Upper lobe of right lung (tissue), 1 donor: Measurements from ENCODE around the gene EGLN1. TPM values are rescaled to one million over a fixed set of nuclear protein-coding genes. Genes with fewer than 3 reads are reported as not detected.

Source experiments
- ATAC-seq: fragments of 200-7000 bp; cut with Tn5 transposase; one replicate; pipeline ENCODE4 v1.9.1; 2020; ENCODE audit warnings: mild to moderate bottlenecking, moderate library complexity
- DNase-seq: peaks from one replicate; pipeline ENCODE4 v3.0.0-alpha.2; 2020
- H3K27ac ChIP-seq: fragments of 200-600 bp; one replicate; pipeline ENCODE4 v1.8.0; 2022
- H3K27me3 ChIP-seq: fragments of 200-600 bp; one replicate; pipeline ENCODE4 v1.8.0; 2022; ENCODE audit warnings: mild to moderate bottlenecking
- H3K36me3 ChIP-seq: fragments of 200-600 bp; one replicate; pipeline ENCODE4 v1.8.0; 2022
- H3K4me1 ChIP-seq: fragments of 200-600 bp; one replicate; pipeline ENCODE4 v1.8.0; 2022
- H3K4me3 ChIP-seq: fragments of 200-600 bp; one replicate; pipeline ENCODE4 v1.8.0; 2022; ENCODE audit warnings: mild to moderate bottlenecking
- H3K9me3 ChIP-seq: fragments of 200-600 bp; one replicate; pipeline ENCODE4 v1.8.0; 2022
- intact Hi-C: fragments of 100-400 bp; cut with DNase I; formaldehyde crosslinking; loops from one replicate; pipeline ENCODE4 v1.11.0; 2022
- total RNA-seq: library from RNA; stranded (reverse); fragmentation: NEBNext Ultra II Directional; extraction: Animal tissue kit (Norgen Biotek cat#: 25700); gene quantifications from one replicate; pipeline ENCODE4 v1.2.1, GENCODE V29; 2021
- TF ChIP-seq, protein P1 (sequence below): fragments of 200-600 bp; IDR thresholded peaks from one replicate; pipeline ENCODE4 v1.8.0; 2022; ENCODE audit warnings: antibody characterized with exemption
- donor health status: DM: no; HTN: yes; CAD: no; lungs with severe emphysema.

The EGLN1 gene
- total RNA-seq, 1 donor from 2014 or later, result 23.5 TPM

GRCh38 chr1:231329483-231329882 lies 92.6 kb downstream of the EGLN1 start:
- Histone ChIP-seq H3K4me1 (peaks cover 19% of the 10 kb centered on the region), H3K9me3 (no peaks in the 10 kb centered on the region), H3K4me3 (no peak overlapping the region), H3K27me3 (no peaks in the 10 kb centered on the region), H3K27ac (no peak overlapping the region), H3K36me3 (no peaks in the 10 kb centered on the region)
- DNase-seq (no peak), ATAC-seq (no peak)
- TF ChIP-seq, protein P1, sequence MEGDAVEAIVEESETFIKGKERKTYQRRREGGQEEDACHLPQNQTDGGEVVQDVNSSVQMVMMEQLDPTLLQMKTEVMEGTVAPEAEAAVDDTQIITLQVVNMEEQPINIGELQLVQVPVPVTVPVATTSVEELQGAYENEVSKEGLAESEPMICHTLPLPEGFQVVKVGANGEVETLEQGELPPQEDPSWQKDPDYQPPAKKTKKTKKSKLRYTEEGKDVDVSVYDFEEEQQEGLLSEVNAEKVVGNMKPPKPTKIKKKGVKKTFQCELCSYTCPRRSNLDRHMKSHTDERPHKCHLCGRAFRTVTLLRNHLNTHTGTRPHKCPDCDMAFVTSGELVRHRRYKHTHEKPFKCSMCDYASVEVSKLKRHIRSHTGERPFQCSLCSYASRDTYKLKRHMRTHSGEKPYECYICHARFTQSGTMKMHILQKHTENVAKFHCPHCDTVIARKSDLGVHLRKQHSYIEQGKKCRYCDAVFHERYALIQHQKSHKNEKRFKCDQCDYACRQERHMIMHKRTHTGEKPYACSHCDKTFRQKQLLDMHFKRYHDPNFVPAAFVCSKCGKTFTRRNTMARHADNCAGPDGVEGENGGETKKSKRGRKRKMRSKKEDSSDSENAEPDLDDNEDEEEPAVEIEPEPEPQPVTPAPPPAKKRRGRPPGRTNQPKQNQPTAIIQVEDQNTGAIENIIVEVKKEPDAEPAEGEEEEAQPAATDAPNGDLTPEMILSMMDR, result no peak
- intact Hi-C loops, result no loop called here

GRCh38 chr1:231327617-231328016 lies 94.5 kb downstream of the EGLN1 start:
- Histone ChIP-seq H3K4me3 (no peak overlapping the region), H3K9me3 (no peaks in the 10 kb centered on the region), H3K27me3 (no peaks in the 10 kb centered on the region), H3K4me1 (peaks cover under 1% of the 10 kb centered on the region), H3K27ac (no peak overlapping the region), H3K36me3 (no peaks in the 10 kb centered on the region)
- DNase-seq (no peak), ATAC-seq (no peak)
- intact Hi-C loops, result no loop called here
- TF ChIP-seq, protein P1, result no peak

GRCh38 chr1:231326248-231326647 lies 95.8 kb downstream of the EGLN1 start:
- DNase-seq (no peak), ATAC-seq (no peak)
- Histone ChIP-seq H3K9me3 (no peaks in the 10 kb centered on the region), H3K27me3 (no peaks in the 10 kb centered on the region), H3K4me1 (no peaks in the 10 kb centered on the region), H3K36me3 (no peaks in the 10 kb centered on the region), H3K27ac (no peak overlapping the region), H3K4me3 (no peak overlapping the region)
- TF ChIP-seq, protein P1, result no peak
- intact Hi-C loops, result no loop called here

GRCh38 chr1:231324660-231325059 lies 97.4 kb downstream of the EGLN1 start:
- no peak for DNase-seq
- ATAC-seq, result no peak
- TF ChIP-seq, protein P1, result no peak
- Histone ChIP-seq H3K4me1 (no peaks in the 10 kb centered on the region), H3K27ac (no peak overlapping the region), H3K9me3 (no peaks in the 10 kb centered on the region), H3K27me3 (no peaks in the 10 kb centered on the region), H3K4me3 (no peak overlapping the region), H3K36me3 (no peaks in the 10 kb centered on the region)
- intact Hi-C loops, result no loop called here

DNA sequence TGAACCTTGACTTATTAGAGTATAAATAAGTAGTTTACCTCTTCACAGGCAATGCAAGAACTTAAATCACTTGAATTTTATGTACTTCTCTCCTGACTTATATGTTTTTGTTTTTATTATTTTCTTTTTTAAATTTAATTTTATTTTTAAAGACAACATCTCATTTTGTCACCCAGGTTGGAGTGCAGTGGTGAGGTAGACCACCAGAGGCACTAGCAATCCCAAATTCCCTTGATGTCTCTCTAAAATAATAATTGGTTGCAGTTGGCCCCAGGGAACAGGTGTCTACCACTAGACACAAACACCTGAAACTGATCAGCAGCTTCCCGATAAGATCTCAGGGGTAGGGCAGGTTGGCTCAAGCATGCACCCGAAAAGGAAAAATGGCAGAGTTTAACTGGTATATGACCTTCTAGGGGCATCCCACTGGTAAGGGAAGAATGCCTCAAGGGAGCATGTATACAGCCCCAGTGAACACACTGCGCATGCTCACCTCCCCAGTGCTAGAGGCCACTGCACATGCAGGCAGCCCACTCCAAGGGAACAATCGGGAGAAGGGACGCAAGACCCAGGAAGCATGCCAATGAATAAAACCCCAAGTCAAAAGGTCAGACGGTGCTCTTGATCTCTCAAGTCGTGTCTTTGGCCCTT lies 99.1 kb downstream of the EGLN1 start:
- Histone ChIP-seq H3K9me3 (no peaks in the 10 kb centered on the region), H3K36me3 (no peaks in the 10 kb centered on the region), H3K4me3 (no peak overlapping the region), H3K4me1 (no peaks in the 10 kb centered on the region), H3K27ac (no peak overlapping the region), H3K27me3 (no peaks in the 10 kb centered on the region)
- TF ChIP-seq, protein P1, result no peak
- ATAC-seq, result no peak
- DNase-seq, result no peak
- intact Hi-C loops, result no loop called here

GRCh38 chr1:231319080-231319479 lies 103.0 kb downstream of the EGLN1 start:
- TF ChIP-seq, protein P1, result no peak
- no peaks in the 10 kb centered on the region for H3K27me3 ChIP-seq
- H3K4me3 ChIP-seq, result no peak overlapping the region
- ATAC-seq (no peak), DNase-seq (no peak)
- no peaks in the 10 kb centered on the region for H3K36me3 ChIP-seq
- no peaks in the 10 kb centered on the region for H3K9me3 ChIP-seq
- H3K27ac ChIP-seq, result no peak overlapping the region
- no peaks in the 10 kb centered on the region for H3K4me1 ChIP-seq
- intact Hi-C loops, result no loop called here
